NCI-H2171 treated with DMSO at 0.1 percent for 48 hours (cell line): ENCODE data around the gene SPINK8.
"Not testable (repeated sequence)": the region's sequence is repeated elsewhere in the genome, so short reads cannot be mapped to it uniquely, and the experiment has no call there.

ENCODE experiments used
- DNase-seq: peaks from one replicate; lab custom pipeline; 2025; lab: John Stamatoyannopoulos, UW

Gene SPINK8

GRCh38 chr3:48278884-48279559 is 54.4 kb downstream of the SPINK8 start:
- DNase-seq: no peak

DNA sequence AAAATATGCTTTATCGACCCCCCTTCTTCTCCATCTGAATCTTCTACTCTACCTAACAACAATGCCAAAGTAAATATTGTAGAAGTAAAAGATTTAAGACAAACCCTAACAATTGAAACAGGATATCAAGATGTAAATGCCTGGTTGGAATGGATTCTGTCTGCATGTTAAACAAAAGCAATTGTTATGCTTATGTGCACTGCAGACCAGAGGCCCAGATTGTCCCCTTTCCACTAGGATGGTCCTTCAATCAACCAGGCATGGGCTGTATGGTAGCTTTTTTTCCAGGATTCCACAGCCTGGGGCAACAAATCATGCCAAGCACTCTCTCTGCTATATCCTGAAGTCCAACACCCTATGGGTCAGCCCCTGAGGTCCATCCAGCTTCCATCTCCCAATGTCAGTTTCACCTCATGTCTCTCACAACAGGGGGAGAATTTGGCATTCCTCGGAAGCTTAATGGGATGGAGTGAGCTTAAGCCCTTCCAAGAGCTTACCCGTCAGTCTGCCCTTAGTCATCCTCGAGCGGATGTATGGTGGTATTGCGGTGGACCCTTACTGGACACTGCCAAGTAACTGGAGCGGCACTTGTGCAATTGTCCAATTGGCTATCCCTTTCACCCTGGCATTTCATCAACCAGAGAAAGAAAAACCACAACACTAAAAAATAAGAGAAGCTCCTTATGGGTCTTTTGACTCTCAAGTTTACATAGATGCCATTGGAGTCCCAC is 56.4 kb downstream of the SPINK8 start:
- DNase-seq: no peak

DNA sequence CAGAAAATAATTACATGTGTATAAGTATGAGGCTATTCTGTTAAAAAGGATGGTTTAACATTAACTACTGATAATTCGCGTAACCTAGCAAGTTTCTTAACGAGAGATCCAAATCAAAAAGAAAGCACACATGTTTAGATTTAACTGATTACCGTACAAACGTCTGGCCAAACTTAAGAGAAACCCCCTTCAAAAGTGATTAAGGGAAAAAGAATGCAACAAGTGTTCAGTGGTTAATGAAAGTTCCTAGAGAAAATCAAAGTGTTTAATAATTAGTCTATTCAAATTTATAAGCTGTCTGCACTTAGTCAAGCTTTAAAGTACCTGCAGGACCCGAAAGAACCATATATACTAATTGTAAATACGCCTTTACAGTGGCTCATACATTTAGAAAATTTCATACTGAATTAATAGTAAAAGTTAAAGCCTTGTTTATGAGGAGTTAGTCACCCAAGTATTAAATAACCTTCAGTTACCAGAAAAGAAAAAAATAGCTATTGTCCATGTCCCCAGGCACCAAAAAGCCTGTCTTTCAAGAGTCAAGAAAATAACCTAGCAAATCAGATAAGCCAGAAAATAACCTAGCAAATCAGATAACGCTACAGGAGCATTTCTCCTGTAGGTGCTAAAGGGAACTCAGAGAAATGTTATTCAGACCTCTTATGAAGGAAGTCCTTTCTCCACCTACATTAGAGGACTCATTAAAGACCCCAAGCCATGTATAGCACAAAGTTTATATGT is 58.0 kb downstream of the SPINK8 start:
- no peak for DNase-seq

DNA sequence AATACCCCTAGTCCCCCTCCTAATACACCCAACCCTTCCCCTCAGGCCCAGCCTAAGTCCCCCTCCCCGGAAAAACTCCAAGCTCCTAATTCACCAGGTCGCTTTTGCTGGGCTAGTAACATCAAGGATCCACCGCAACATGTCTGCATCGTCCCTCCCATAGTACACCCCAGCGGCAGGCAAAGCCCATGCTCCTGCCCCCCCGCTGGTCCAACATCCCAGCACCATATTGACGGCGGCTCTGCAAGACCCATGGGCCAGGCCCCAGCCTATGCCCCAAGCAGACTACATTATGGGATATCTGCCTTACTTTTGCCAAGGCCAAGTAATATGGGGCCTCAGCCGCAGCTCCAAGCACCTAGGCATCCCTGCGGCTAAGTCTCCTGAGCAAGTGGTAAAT is 59.0 kb downstream of the SPINK8 start:
- DNase-seq: no peak

DNA sequence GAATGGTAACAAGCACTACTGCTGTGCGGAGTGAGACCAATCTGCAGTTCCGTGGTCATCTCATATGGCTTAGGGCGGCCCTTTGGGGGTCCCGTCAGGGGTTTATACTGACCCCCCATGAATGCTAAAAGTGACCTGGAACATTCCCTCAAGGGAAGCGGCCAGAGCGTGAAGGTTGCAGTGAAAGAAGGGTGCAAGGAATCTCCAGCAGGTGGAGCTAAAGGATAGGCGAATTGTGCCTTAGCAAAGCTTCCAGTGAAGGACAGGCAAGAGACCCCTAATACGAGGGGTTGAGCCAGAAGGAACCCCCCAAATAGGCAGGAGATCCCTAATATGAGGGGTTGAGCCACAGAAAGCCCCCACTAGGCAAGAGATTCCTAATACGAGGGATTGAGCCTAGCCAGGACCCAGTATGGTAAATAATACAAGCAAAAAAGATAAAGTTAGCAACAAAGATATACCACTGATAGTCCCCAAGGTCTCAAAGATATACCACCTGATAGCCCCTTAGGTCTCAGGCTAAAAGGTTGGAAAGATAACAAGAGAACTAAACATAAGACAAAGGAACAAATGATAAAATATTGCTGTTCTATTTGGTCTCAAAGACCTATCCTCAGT is 59.8 kb downstream of the SPINK8 start:
- DNase-seq: peak; percentile 53

DNA sequence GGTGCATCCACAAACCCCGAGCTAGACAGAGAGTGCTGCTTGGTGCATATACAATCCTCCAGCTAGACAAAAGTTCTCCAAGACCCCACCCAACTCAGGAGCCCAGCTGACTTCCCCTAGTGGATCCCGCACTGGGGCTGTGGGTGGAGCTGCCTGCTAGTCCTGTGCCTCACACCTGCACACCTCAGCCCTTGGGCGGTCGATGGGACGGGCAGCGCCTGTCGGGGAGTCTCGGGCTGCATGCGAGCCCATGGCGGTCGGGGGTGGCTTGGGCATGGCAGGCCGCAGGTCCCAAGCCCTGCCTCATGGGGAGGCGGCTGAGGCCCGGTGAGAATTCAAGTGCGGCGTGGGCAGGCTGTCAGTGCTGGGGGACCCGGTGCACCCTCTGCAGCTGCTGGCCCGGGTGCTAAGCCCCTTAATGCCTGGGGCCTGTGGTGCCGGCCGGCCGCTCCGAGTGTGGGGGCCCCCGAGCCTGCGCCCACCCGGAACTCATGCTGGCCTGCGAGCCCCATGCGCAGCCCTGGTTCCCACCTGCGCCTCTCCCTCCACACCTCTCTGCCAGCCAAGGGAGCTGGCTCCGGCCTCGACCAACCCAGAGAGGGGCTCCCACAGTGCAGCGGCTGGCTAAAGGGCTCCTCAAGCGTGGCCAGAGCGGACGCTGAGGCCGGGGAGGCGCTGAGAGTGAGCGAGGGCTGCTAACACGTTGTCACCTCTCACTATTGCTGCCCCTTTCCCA is 61.5 kb downstream of the SPINK8 start:
- DNase-seq: no peak

DNA sequence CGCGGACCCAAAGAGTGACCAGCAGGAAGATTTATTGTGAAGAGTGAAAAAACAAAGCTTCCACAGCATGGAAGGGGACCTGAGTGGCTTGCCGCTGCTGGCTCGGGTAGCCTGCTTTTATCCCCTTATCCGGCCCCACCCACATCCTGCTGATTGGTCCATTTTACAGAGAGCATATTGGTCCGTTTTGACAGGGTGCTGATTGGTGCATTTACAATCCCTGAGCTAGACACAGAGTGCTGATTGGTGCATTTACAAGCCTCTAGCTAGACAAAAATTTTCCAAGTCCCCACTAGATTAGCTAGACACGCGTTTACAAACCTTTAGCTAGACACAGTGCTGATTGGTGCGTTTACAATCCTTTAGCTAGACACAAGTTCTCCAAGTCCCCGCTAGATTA is 62.2 kb downstream of the SPINK8 start:
- not testable (repeated sequence) for DNase-seq

DNA sequence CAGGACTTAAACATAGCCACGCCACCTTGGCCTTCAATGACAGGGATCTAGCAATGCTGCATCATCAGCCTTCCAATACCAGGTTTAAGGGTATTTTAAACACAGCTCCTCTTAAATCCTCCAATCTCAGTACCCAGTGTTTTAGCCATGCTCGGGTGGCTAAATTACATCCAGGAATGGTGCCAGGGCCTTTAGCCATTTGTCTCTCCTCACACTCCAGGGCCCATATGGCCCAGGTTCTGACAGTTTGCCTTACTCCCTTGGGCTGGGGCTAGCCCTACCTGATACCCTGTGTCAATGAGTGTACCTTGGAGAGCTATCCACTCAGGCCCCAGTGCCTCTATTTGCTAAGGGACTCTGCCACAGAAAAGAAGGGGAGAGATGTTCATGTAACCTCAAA is 63.2 kb downstream of the SPINK8 start:
- no peak for DNase-seq

- DNase-seq: no peak
Measured at GRCh38 chr3:48269592-48269991, 63.9 kb downstream of the SPINK8 start.

GRCh38 chr3:48268936-48269561 is 64.4 kb downstream of the SPINK8 start:
- no peak for DNase-seq

- DNase-seq: no peak
Measured at GRCh38 chr3:48268381-48268935, 65.0 kb downstream of the SPINK8 start.

GRCh38 chr3:48267782-48268181 is 65.7 kb downstream of the SPINK8 start:
- DNase-seq: no peak

DNA sequence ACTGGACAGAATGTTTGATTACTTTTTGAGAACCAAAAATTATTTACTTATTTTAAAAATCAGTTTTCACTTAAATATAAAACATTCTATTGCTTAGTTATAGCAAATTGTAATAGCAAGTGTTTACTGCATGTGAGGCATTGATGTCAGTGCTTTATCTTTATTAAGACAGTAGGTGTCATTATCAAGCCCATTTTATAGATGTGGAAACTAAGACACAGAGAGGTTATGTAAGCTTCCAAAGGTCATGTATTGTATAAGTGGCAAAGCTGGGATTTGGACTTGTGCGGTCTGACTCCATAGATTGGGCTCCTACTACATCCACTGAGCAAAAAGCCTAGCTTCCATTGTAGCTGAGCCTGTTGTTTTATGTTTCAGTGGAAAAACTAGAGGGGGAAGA is 74.9 kb downstream of the SPINK8 start:
- DNase-seq: no peak
